ENCODE results near the gene USP19.
A peak's percentile ranks its signal among the peaks of the same experiment; 100 is the strongest.

USP19 gene

DNA sequence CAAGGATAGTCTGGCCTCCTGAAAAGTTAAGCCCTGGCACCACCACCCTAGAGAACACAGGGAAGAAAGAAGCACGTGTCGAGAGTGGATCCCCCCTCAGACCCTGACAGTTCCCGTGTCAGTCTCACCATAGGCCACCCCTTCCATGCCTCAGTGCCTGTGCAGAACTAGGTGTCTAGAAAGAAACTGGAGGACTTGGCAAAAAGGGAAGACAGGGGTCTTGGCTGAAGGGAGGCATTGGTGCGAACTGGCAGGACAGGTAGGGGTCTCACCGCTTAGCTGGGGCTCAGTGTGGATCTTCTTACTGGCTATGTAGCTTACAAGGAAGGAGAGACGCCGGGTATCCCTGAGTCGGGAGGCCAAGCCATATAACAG, 16.6 kb downstream of the USP19 start:
- TF ChIP-seq, protein P1, sequence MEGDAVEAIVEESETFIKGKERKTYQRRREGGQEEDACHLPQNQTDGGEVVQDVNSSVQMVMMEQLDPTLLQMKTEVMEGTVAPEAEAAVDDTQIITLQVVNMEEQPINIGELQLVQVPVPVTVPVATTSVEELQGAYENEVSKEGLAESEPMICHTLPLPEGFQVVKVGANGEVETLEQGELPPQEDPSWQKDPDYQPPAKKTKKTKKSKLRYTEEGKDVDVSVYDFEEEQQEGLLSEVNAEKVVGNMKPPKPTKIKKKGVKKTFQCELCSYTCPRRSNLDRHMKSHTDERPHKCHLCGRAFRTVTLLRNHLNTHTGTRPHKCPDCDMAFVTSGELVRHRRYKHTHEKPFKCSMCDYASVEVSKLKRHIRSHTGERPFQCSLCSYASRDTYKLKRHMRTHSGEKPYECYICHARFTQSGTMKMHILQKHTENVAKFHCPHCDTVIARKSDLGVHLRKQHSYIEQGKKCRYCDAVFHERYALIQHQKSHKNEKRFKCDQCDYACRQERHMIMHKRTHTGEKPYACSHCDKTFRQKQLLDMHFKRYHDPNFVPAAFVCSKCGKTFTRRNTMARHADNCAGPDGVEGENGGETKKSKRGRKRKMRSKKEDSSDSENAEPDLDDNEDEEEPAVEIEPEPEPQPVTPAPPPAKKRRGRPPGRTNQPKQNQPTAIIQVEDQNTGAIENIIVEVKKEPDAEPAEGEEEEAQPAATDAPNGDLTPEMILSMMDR (conservative IDR thresholded peaks at IDR 0.05; ENCODE audit: low read depth, low read length): no peak
- no peak for DNase-seq (ENCODE audit: low read depth)
- H3K4me3 ChIP-seq (ENCODE audit: low read depth, low read length): peak overlapping the region; percentile 98

DNA sequence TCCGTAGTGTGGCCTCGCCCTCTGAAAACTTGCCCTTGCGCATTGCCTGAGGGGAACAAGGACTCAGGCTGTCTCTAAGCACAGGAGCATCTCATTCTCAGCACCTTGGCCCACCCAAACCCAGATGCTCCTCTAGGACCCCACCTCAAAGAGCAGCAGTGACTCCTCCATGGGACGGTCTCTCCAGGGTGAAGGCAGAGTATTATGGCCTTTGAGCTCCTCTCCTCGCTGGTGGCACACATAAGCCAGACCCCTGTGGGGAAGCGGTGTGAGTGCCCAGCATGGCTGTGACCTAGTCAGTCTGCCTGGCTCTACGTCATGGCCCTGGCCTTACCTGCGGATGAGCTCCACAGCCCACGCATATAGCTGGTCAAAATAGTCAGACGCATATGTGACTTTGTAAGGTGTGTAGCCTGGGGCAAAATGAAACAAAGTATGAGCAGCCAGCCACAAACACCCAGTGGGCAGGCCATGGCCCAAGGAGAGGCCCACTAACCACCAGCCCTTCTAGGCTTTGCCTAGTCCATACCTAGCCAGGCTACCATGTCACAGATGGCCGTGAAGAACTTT, 20.5 kb downstream of the USP19 start:
- no peak overlapping the region for H3K4me3 ChIP-seq (ENCODE audit: low read depth, low read length)
- DNase-seq (ENCODE audit: low read depth): no peak
- TF ChIP-seq, protein P1 (conservative IDR thresholded peaks at IDR 0.05; ENCODE audit: low read depth, low read length): no peak

DNA sequence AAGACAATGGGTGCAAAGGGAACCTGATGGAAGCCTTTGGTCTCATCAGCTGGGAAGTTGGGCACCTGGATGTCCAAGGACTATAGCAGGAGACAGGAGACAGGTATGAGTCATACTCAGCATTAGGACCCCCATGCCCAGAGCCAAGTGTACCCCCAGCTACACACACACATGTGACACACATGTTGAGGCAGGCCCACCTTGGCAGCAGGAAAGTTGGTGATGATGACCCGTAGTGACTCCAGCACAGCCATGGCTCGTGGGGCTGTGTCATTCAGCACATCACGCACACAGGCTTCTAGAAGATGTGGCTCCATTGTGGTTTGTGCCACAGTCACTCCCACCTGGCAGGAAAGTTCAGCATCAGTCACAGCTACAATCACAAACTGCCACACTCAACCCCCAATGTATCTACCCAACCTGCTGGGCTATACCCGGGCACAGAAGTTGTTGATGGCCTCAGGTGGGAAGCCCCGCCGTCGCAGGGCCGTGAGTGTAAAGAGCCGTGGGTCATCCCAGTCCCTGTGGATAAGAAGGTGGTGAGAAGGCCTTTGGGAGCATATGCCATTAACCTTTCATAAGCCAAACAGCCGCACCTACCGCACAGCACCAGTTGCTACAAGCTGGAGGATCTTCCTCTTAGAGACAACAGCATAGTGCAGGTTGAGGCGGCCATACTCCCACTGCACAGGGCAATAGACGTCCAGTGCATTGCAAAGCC, 21.6 kb downstream of the USP19 start:
- no peak for DNase-seq (ENCODE audit: low read depth)
- no peak overlapping the region for H3K4me3 ChIP-seq (ENCODE audit: low read depth, low read length)
- TF ChIP-seq, protein P1 (conservative IDR thresholded peaks at IDR 0.05; ENCODE audit: low read depth, low read length): no peak

DNA sequence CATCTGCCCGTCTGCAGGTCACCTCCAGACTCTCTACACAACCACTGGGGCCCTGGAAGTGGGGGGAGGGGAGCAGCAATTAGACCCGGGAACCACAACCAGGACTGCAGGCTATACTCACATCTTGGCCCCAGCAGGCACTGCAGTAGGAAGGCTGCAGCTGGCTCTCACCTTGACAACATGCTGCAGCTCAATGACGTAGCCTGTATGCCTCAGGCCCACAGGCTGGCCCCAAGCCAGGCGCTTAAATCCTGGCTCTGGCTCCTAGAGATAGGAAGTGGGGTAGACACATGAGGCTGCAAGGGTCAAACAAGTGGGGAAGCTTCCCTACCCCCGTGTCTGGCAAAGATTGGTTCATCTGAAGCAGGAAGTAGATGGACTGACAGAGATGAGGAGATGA, 22.2 kb downstream of the USP19 start:
- DNase-seq (ENCODE audit: low read depth): peak; percentile 44
- TF ChIP-seq, protein P1 (conservative IDR thresholded peaks at IDR 0.05; ENCODE audit: low read depth, low read length): no peak
- H3K4me3 ChIP-seq (ENCODE audit: low read depth, low read length): no peak overlapping the region

DNA sequence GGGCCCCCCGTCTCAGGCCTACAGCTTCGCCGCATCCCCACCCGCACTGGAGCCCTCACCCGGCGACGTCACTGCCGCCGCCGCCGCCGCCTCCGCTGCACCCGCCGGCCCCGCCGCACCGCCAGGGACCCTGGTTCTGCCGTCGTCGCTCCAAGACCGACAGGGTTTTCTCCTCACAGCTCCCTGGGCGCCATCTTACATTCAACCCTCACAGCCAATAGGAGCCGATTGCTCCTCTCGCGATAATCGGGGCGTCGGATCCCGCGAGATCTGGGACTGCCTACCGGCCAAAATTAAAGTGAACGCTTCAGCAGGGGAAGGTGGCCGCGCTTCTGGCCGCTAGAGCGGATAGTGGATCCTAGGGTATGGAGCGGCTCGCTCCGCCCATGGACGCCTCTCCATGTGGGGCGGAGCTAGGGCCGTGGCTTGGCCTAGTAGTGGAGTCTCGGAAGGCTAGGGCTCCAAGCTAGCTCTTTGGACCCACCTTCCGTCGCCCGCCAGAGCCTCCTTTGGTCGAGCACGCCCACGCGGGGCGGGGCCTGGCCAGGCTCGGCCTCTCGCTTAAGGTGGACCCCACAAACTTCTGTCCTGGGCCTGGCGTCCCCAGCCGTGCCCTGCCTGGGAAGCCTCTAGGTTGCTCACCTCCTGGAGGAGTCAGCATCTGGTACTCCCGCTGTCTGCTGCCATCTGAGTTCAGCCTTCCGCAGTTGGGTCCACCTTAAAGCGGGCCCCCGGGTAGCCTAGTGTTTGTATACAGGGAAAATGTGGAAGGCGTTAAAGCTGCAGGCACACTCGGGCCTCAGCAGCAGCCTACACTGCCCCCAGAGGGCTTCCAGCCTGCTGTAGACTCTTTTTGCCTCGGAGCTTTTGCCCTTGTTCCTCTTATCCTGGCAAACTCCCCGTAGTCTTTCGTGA, 26.5 kb downstream of the USP19 start, which contains the start of gene QRICH1:
Gene QRICH1 (minus strand): TSS at position 219 of the 915 bp plus-strand sequence. CDS start 17,054 bp downstream, outside the sequence.
- peak; percentile 98 for DNase-seq (ENCODE audit: low read depth)
- TF ChIP-seq, protein P1 (conservative IDR thresholded peaks at IDR 0.05; ENCODE audit: low read depth, low read length): peak; percentile 85
- H3K4me3 ChIP-seq (ENCODE audit: low read depth, low read length): peak within 1 kb of the TSS; percentile 75

DNA sequence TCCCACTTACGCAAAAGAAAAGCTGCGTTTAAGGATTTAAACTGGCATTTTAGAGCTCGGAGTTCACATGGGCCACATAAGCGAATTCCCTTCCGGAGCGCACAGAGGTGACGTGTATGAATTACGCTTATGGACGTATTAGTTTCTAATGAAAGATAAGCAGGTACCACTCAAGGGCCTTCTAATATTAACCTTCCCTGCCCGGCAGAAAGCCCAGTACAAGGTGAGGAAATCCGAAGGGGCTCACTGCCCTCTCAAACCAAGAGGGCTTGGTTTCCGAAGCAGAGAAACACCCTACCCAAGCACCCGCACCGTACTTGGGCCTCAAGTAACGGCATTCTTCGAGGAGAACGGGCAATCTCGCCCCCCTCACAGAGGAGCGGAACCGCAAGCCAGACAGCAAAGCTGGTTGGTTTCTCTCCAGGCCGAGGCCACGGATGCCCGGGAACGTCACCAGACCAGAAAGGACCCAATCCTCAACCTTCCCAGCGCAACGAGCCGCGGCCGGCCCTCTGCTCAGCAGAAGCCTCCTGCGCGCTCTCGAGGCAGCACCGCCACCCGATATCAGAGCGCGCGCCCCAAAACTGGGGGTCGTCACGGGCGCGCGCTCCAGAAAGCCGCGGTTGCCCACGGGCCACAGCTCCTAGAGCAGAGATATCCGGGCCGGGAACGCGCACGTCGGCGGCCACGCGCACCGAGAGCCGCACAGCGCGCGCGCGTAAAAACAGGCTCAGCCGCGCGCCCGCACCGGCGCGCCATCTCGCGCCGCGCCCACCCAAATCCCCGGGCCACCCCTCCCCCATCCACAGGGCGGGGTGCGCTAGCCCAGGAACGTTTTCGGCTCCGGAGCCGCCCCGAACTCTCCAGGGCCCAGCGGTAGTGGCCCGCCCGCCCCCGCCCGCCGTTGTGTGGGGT, 27.4 kb downstream of the USP19 start:
- TF ChIP-seq, protein P1 (conservative IDR thresholded peaks at IDR 0.05; ENCODE audit: low read depth, low read length): no peak
- DNase-seq (ENCODE audit: low read depth): peak; percentile 92
- peak overlapping the region; percentile 75 for H3K4me3 ChIP-seq (ENCODE audit: low read depth, low read length)

All from choroid plexus epithelial cell (primary cell).